Thymus (tissue), 11 donors: Measurements from ENCODE around the gene DIP2C. TPM values are rescaled to one million over a fixed set of nuclear protein-coding genes. Genes with fewer than 3 reads are reported as not detected.

Experiments used
- DNase-seq, 9 donors: peaks; one replicate each; pipeline ENCODE4 v3.0.0-alpha.2; 2013; ENCODE audit warnings: low spot score in 9 of 9, low read depth in 6 of 9, missing footprints in 1 of 9
- H3K27ac ChIP-seq, 2 donors: one replicate each; pipeline ENCODE4 v1.5.1; 2013; ENCODE audit warnings: control low read depth in 1 of 2, low read depth in 1 of 2, low read length in 1 of 2, mild to moderate bottlenecking in 1 of 2, moderate library complexity in 1 of 2
- H3K27me3 ChIP-seq, 2 donors: one replicate each; pipeline ENCODE4 v1.5.1; 2013; ENCODE audit warnings: low read length in 1 of 2; ENCODE audit not compliant: control insufficient read depth in 2 of 2, insufficient read depth in 1 of 2
- H3K36me3 ChIP-seq, 2 donors: one replicate each; pipeline ENCODE4 v1.5.1; 2013; ENCODE audit warnings: low read length in 1 of 2, mild to moderate bottlenecking in 1 of 2, moderate library complexity in 1 of 2; ENCODE audit not compliant: control insufficient read depth in 2 of 2, insufficient read depth in 2 of 2
- H3K4me1 ChIP-seq, 2 donors: one replicate each; pipeline ENCODE4 v1.5.1; 2013; ENCODE audit warnings: low read length in 2 of 2; ENCODE audit not compliant: control insufficient read depth in 2 of 2, insufficient read depth in 2 of 2
- H3K4me3 ChIP-seq, 2 donors: one replicate each; pipeline ENCODE4 v1.5.1; 2013; ENCODE audit warnings: low read length in 2 of 2, control low read depth in 1 of 2, mild to moderate bottlenecking in 1 of 2
- H3K9me3 ChIP-seq, 2 donors: one replicate each; pipeline ENCODE4 v1.5.1; 2013; ENCODE audit warnings: low read length in 1 of 2, mild to moderate bottlenecking in 1 of 2; ENCODE audit not compliant: control insufficient read depth in 2 of 2, insufficient read depth in 1 of 2
- WGBS: extraction: QIAGEN DNeasy Blood & Tissue Kit; methylation state at CpG from one replicate; pipeline ENCODE4 v1.1.7; 2013; 5-methylcytosine and 5-hydroxymethylcytosine counted together
- polyA plus RNA-seq: library from polyadenylated mRNA; stranded (reverse); fragments of 200-250 nt; gene quantifications from one replicate; pipeline ENCODE4 v1.2.3, GENCODE V29; 2013
- total RNA-seq: library from RNA; stranded (reverse); fragments of 120-200 nt; gene quantifications from one replicate; pipeline ENCODE4 v1.2.4, GENCODE V29; 2013
- donor health status: healthy.

DIP2C gene
- total and polyA plus RNA-seq, 2 donors = 2.2 to 3.4 TPM

GRCh38 chr10:490891-491571, 198.4 kb downstream of the DIP2C start:
- Histone ChIP-seq H3K4me3 (no peak overlapping the region), H3K27me3 (peaks cover 0 to 16% of the 10 kb centered on the region in 2 donors), H3K4me1 (peaks cover 0 to 11% of the 10 kb centered on the region in 2 donors), H3K36me3 (no peaks in the 10 kb centered on the region), H3K9me3 (no peaks in the 10 kb centered on the region), H3K27ac (no peak overlapping the region)
- DNase-seq = no peak
- WGBS = 78% methylated on average over 23 of the region's 23 CpGs

- WGBS = 97% methylated on average over 16 of the region's 16 CpGs
- no peak for DNase-seq
- Histone ChIP-seq H3K4me3 (no peak overlapping the region), H3K4me1 (peaks cover 0 to 12% of the 10 kb centered on the region in 2 donors), H3K27ac (no peak overlapping the region), H3K36me3 (no peaks in the 10 kb centered on the region), H3K9me3 (no peaks in the 10 kb centered on the region), H3K27me3 (peaks cover 0 to 16% of the 10 kb centered on the region in 2 donors)
These were observed 199.2 kb downstream of the DIP2C start for GRCh38 chr10:490256-490655.

GRCh38 chr10:489330-489729, 200.1 kb downstream of the DIP2C start:
- WGBS = 95% methylated on average over 10 of the region's 11 CpGs
- Histone ChIP-seq H3K9me3 (no peaks in the 10 kb centered on the region), H3K27me3 (peaks cover 0 to 21% of the 10 kb centered on the region in 2 donors), H3K27ac (no peak overlapping the region), H3K36me3 (no peaks in the 10 kb centered on the region), H3K4me1 (peaks cover 0 to 16% of the 10 kb centered on the region in 2 donors), H3K4me3 (no peak overlapping the region)
- no peak for DNase-seq

- WGBS = 98% methylated on average over 11 of the region's 11 CpGs
- no peak overlapping the region for H3K27ac ChIP-seq
- H3K36me3 ChIP-seq = no peaks in the 10 kb centered on the region
- peaks cover 0 to 21% of the 10 kb centered on the region in 2 donors for H3K27me3 ChIP-seq
- DNase-seq = no peak
- H3K4me3 ChIP-seq = no peak overlapping the region
- peaks cover 0 to 14% of the 10 kb centered on the region in 2 donors for H3K4me1 ChIP-seq
- no peaks in the 10 kb centered on the region for H3K9me3 ChIP-seq
These were observed 200.6 kb downstream of the DIP2C start for GRCh38 chr10:488933-489215.

- 95% methylated on average over 21 of the region's 21 CpGs for whole genome bisulfite sequencing
- DNase-seq = no peak
- Histone ChIP-seq H3K27ac (no peak overlapping the region), H3K36me3 (no peaks in the 10 kb centered on the region), H3K4me1 (peaks cover 0 to 11% of the 10 kb centered on the region in 2 donors), H3K9me3 (no peaks in the 10 kb centered on the region), H3K27me3 (peaks cover 0 to 17% of the 10 kb centered on the region in 2 donors), H3K4me3 (no peak overlapping the region)
These were observed 201.2 kb downstream of the DIP2C start for GRCh38 chr10:488081-488932.

- Histone ChIP-seq H3K27me3 (peaks cover 0 to 9% of the 10 kb centered on the region in 2 donors), H3K9me3 (no peaks in the 10 kb centered on the region), H3K27ac (no peak overlapping the region), H3K4me3 (no peak overlapping the region), H3K4me1 (peaks cover 0 to 11% of the 10 kb centered on the region in 2 donors), H3K36me3 (no peaks in the 10 kb centered on the region)
- DNase-seq = no peak
- 93% methylated on average over 17 of the region's 17 CpGs for WGBS
These were observed 202.7 kb downstream of the DIP2C start for GRCh38 chr10:486666-487322.

GRCh38 chr10:486206-486605, 203.3 kb downstream of the DIP2C start:
- Histone ChIP-seq H3K4me1 (peaks cover 0 to 13% of the 10 kb centered on the region in 2 donors), H3K36me3 (no peaks in the 10 kb centered on the region), H3K27me3 (peaks cover 0 to 7% of the 10 kb centered on the region in 2 donors), H3K27ac (no peak overlapping the region), H3K9me3 (no peaks in the 10 kb centered on the region), H3K4me3 (no peak overlapping the region)
- no peak for DNase-seq
- WGBS = 91% methylated on average over 11 of the region's 11 CpGs

GRCh38 chr10:485776-486175, 203.7 kb downstream of the DIP2C start:
- Histone ChIP-seq H3K27ac (no peak overlapping the region), H3K4me1 (peaks cover 0 to 13% of the 10 kb centered on the region in 2 donors), H3K4me3 (no peak overlapping the region), H3K9me3 (no peaks in the 10 kb centered on the region), H3K36me3 (no peaks in the 10 kb centered on the region), H3K27me3 (peaks cover 0 to 5% of the 10 kb centered on the region in 2 donors)
- WGBS = 89% methylated on average over 7 of the region's 7 CpGs
- DNase-seq = no peak
